HCT116 (cell line): ENCODE results near the gene CNTN5.

ENCODE experiments used
- CBX3 ChIP-seq: IDR thresholded peaks from 2 replicates; pipeline ENCODE4 v1.6.1; 2012; ENCODE audit warnings: low read depth
- CTCF ChIP-seq, 3 experiments: fragments of 200-600 bp in 1 of 3; sonication (generic) in 1 of 3; IDR thresholded peaks in 2 of 3; conservative IDR thresholded peaks in 1 of 3; 2 replicates each; pipeline ENCODE4 v1.5.1; 2012 to 2017; ENCODE audit warnings: low read depth in 2 of 3, low read length in 2 of 3, antibody characterized with exemption in 1 of 3, borderline replicate concordance in 1 of 3, control low read depth in 1 of 3, mild to moderate bottlenecking in 1 of 3, mixed read lengths in 1 of 3, mixed run types in 1 of 3, moderate library complexity in 1 of 3; ENCODE audit not compliant: insufficient read depth in 1 of 3
- ZNF274 ChIP-seq: fragments of 200-500 bp; sonication (Bioruptor generic); IDR thresholded peaks from 2 replicates; pipeline ENCODE4 v1.6.1; 2014; ENCODE audit warnings: mild to moderate bottlenecking, low read depth, low read length, inconsistent platforms

- no peak for TF ChIP-seq CBX3
- no peak for TF ChIP-seq CTCF (IDR thresholded peaks at IDR 0.05 in 2 of 3, conservative IDR thresholded peaks at IDR 0.05 in 1 of 3; ENCODE audit: borderline replicate concordance in 1 of 3, insufficient read depth in 1 of 3, low read depth in 2 of 3, low read length in 2 of 3)
- no peak for TF ChIP-seq ZNF274
Measured at GRCh38 chr11:100303897-100304296, 1283.1 kb downstream of the CNTN5 start.
